Measurements from ENCODE around the gene TAGLN. TPM values are rescaled to one million over a fixed set of nuclear protein-coding genes. Genes with fewer than 3 reads are reported as not detected.

The TAGLN gene
- total and polyA plus RNA-seq, 2 donors: 2,727 to 17,163 TPM

DNA sequence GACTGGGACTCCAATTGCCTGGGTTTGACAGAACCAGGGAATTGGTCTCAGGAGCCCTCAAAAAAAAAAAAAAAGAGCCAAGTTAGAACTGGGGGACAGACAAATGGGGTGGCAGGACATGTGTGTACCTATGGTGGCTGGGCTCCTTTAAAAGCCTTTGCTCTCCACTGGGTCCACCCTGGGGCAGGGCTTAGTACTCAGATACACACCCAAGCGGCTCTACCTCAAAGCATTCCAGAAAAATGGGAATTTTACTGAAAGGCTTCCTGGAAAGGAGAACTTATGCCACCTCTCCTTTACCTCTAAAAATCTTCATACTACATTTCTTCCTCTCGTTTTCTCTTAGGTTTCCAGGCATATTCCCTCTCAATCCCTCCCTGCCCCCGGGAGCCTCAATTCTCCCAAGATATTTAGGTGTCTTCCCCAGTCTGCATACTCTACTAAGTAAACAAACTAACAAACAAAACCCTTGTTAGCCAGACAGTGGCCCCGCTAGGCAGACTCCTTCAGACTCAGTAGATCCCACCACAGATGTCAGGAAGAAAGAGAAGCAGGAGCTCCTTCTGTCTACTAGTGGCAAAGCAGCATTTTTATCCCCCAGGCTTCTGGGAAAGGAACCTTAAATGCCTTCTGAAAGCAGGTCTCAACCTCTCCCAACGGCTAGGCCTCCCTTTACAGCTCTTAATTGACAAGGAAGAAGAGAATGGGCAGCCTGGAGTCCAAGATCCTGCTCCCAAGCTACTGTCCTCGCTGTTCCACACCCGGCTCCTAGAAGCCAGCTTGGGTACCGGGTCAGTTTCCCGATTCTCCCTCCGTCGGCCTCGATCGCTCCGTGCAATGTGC, 32.0 kb downstream of the TAGLN start:
- Histone ChIP-seq H3K4me3 (ENCODE audit: low read depth, low read length) (peak overlapping the region; percentile 93), H3K27ac (ENCODE audit: low read depth) (peak overlapping the region; percentile 94), H3K36me3 (ENCODE audit: insufficient read depth) (no peaks in the 10 kb centered on the region), H3K4me1 (ENCODE audit: insufficient read depth) (no peaks in the 10 kb centered on the region)
- no peak for DNase-seq (ENCODE audit: extremely low spot score)
- WGBS: 9% methylated on average over 14 of the region's 14 CpGs

DNA sequence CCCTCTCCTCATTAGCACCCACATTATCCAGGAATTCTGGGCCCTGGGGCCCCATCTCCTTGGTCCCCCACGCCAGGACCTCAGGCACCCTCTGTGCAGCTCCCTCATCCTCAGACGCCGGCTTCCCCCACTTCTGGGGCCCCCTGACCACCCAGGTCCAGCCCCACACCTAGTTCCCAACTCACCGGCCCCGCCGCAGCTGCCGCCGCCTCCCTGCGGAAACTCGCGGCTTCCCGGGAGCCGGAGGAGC, 32.6 kb downstream of the TAGLN start, which contains the start of gene PCSK7:
Gene PCSK7, minus strand, starts transcription at position 232 of the 250 bp plus-strand sequence. CDS start 2,229 bp downstream, outside the sequence.
- H3K4me3 ChIP-seq (ENCODE audit: low read depth, low read length): peak within 1 kb of the TSS; percentile 93
- under 1% methylated on average over 13 of the region's 13 CpGs for WGBS
- H3K36me3 ChIP-seq (ENCODE audit: insufficient read depth): no peaks in the 10 kb centered on the region
- peak within 1 kb of the TSS; percentile 94 for H3K27ac ChIP-seq (ENCODE audit: low read depth)
- H3K4me1 ChIP-seq (ENCODE audit: insufficient read depth): no peaks in the 10 kb centered on the region
- DNase-seq (ENCODE audit: extremely low spot score): no peak

- Histone ChIP-seq H3K4me1 (ENCODE audit: insufficient read depth) (no peaks in the 10 kb centered on the region), H3K27ac (ENCODE audit: low read depth) (peak within 1 kb of the TSS; percentile 94), H3K4me3 (ENCODE audit: low read depth, low read length) (peak within 1 kb of the TSS; percentile 93), H3K36me3 (ENCODE audit: insufficient read depth) (no peaks in the 10 kb centered on the region)
- WGBS: 1% methylated on average over 92 of the region's 94 CpGs
- DNase-seq (ENCODE audit: extremely low spot score): peak; percentile 43
Observed at GRCh38 chr11:117232092-117232878, 33.1 kb downstream of the TAGLN start, which contains the start of gene RNF214. RNF214 (plus strand) TSS chr11:117232671; CDS start chr11:117234273, 1,602 bp downstream.

- 2% methylated on average over 27 of the region's 27 CpGs for WGBS
- Histone ChIP-seq H3K36me3 (ENCODE audit: insufficient read depth) (no peaks in the 10 kb centered on the region), H3K27ac (ENCODE audit: low read depth) (no peak overlapping the region), H3K4me3 (ENCODE audit: low read depth, low read length) (peak overlapping the region; percentile 93), H3K4me1 (ENCODE audit: insufficient read depth) (no peaks in the 10 kb centered on the region)
- DNase-seq (ENCODE audit: extremely low spot score): no peak
Observed at GRCh38 chr11:117232911-117233409, 33.8 kb downstream of the TAGLN start.

DNA sequence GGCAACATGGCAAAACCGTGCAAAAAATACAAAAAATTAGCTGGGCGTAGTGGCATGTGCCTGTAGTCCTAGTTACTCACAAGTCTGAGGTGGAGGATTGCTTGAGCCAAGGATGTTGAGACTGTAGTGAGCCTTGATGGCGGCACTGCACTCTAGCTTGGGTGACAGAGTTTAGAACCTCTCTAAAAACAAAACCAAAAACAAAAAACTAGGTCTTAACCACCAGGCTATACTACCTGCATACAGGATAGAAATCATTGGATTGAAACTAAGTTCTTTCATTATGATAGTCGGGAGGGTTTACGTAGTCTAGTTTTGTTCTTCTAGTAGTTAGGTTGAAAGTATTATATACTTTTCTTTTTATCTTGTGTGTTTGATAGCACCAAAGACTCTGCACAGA, 39.1 kb downstream of the TAGLN start:
- 93% methylated on average over 5 of the region's 5 CpGs for WGBS
- H3K36me3 ChIP-seq (ENCODE audit: insufficient read depth): peaks cover 3% of the 10 kb centered on the region
- no peak for DNase-seq (ENCODE audit: extremely low spot score)

DNA sequence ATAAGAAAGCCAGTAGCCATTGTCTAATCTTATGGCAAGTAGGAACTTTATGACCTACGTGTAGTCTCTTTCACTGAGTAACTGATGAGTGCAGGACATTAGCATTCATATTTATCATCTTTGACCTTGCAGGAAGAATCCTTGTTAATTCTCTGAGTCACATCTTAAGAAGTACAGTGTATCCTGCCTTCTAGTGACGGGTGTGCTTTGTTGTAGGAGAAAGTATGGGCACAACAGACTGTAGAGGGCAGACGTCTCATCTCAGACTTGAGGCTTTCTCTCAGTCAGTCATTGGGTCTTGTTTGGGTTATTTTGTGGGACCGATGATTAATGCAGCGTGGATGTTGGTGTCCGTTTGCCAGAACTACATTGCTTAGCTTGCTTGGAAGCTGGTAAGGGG, 40.1 kb downstream of the TAGLN start:
- peaks cover 3% of the 10 kb centered on the region for H3K36me3 ChIP-seq (ENCODE audit: insufficient read depth)
- H3K4me3 ChIP-seq (ENCODE audit: low read depth, low read length): no peak overlapping the region
- no peak for DNase-seq (ENCODE audit: extremely low spot score)
- H3K27ac ChIP-seq (ENCODE audit: low read depth): no peak overlapping the region
- H3K4me1 ChIP-seq (ENCODE audit: insufficient read depth): no peaks in the 10 kb centered on the region
- WGBS: 81% methylated on average over 6 of the region's 6 CpGs

More for the DNA sequence above, 39.1 kb downstream of the TAGLN start:
- H3K4me3 ChIP-seq (ENCODE audit: low read depth, low read length): no peak overlapping the region
- H3K27ac ChIP-seq (ENCODE audit: low read depth): no peak overlapping the region
- H3K4me1 ChIP-seq (ENCODE audit: insufficient read depth): no peaks in the 10 kb centered on the region

DNA sequence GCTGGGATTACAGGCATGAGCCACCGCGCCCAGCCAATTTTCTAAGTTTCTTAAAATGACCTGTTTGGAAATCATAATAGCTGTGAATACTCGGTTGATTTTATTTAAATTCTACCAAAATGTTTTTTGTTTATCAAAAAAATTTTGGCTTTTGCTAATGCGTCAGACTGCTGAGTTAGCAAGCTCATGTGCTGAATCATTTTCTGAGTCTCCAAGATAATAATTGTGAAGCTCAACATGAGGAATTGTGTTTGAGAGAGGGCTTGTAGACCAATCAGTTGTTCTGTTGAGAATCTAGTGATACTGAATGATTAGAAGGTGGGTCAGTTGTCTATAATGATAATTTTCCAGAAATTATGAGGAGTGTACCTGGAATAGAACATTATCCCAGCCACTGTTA, 49.2 kb downstream of the TAGLN start:
- no peak overlapping the region for H3K4me3 ChIP-seq (ENCODE audit: low read depth, low read length)
- 91% methylated on average over 4 of the region's 4 CpGs for WGBS
- H3K36me3 ChIP-seq (ENCODE audit: insufficient read depth): no peaks in the 10 kb centered on the region
- DNase-seq (ENCODE audit: extremely low spot score): no peak
- H3K4me1 ChIP-seq (ENCODE audit: insufficient read depth): no peaks in the 10 kb centered on the region
- H3K27ac ChIP-seq (ENCODE audit: low read depth): no peak overlapping the region

DNA sequence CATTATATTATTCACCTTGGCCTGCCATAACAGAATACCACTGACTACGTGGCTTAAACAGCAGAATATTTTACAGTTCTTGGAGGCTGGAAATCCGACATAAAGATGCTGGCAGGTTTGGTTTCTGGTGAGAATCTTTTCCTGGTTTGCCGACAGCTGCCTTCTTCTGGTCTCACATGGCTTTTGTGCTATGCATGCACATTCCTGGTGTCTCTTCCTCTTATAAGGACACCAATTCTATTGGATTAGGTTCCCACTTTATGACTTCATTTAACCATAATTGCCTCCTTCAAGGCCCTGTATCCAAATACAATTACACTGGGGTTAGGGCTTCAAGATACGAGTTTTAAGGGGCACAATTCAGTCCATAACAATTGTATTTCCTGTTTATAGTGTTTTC, 50.4 kb downstream of the TAGLN start:
- no peaks in the 10 kb centered on the region for H3K36me3 ChIP-seq (ENCODE audit: insufficient read depth)
- WGBS: 86% methylated on average over 4 of the region's 4 CpGs
- no peaks in the 10 kb centered on the region for H3K4me1 ChIP-seq (ENCODE audit: insufficient read depth)
- no peak for DNase-seq (ENCODE audit: extremely low spot score)
- H3K4me3 ChIP-seq (ENCODE audit: low read depth, low read length): no peak overlapping the region
- no peak overlapping the region for H3K27ac ChIP-seq (ENCODE audit: low read depth)

GRCh38 chr11:117251506-117251905, 52.3 kb downstream of the TAGLN start:
- Histone ChIP-seq H3K4me3 (ENCODE audit: low read depth, low read length) (no peak overlapping the region), H3K36me3 (ENCODE audit: insufficient read depth) (no peaks in the 10 kb centered on the region), H3K4me1 (ENCODE audit: insufficient read depth) (no peaks in the 10 kb centered on the region), H3K27ac (ENCODE audit: low read depth) (no peak overlapping the region)
- no peak for DNase-seq (ENCODE audit: extremely low spot score)
- WGBS: 86% methylated on average over 10 of the region's 10 CpGs

GRCh38 chr11:117255966-117256365, 56.8 kb downstream of the TAGLN start:
- 85% methylated on average over 3 of the region's 3 CpGs for WGBS
- no peaks in the 10 kb centered on the region for H3K4me1 ChIP-seq (ENCODE audit: insufficient read depth)
- H3K36me3 ChIP-seq (ENCODE audit: insufficient read depth): no peaks in the 10 kb centered on the region
- no peak overlapping the region for H3K4me3 ChIP-seq (ENCODE audit: low read depth, low read length)
- no peak overlapping the region for H3K27ac ChIP-seq (ENCODE audit: low read depth)
- no peak for DNase-seq (ENCODE audit: extremely low spot score)

DNA sequence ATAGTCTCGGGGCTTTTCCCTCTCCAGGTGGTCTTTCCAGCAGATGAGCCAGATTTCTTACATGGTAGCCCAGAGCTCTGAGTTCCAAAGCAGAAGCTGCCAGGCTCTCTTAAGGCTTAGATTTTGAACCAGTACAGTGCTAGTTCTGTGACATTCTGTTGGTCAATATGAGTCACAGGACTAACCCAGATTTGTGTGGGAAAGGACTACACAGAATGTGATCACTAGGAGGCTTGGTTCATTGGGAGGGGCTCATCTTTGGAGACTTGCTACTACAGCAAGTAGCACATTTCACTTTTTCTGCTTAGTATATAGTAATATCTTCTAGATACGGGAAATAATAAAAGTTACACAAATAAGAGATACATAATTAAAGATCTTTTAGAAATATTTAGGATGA, 57.4 kb downstream of the TAGLN start:
- no peak for DNase-seq (ENCODE audit: extremely low spot score)
- H3K27ac ChIP-seq (ENCODE audit: low read depth): no peak overlapping the region
- WGBS: 75% methylated on average over 2 of the region's 2 CpGs
- no peak overlapping the region for H3K4me3 ChIP-seq (ENCODE audit: low read depth, low read length)
- H3K36me3 ChIP-seq (ENCODE audit: insufficient read depth): no peaks in the 10 kb centered on the region
- no peaks in the 10 kb centered on the region for H3K4me1 ChIP-seq (ENCODE audit: insufficient read depth)

Data from urinary bladder (tissue), 4 donors.